IMR-90 (cell line): ENCODE measurements around the gene ZNF613. TPM values are rescaled to one million over a fixed set of nuclear protein-coding genes. Genes with fewer than 3 reads are reported as not detected.

ENCODE experiments used
- ATAC-seq: fragments of 200-7000 bp; cut with Tn5 transposase; 2 replicates; pipeline ENCODE4 v1.9.1; 2020; ENCODE audit warnings: low read depth, mild to moderate bottlenecking, moderate library complexity
- Bru-seq: library from RNA; stranded (reverse); fragments of 400-500 nt; gene quantifications from one replicate; lab custom pipeline; 2021; lab: Mats Ljungman, UMichigan
- BruChase-seq, 2 experiments: library from RNA; stranded (reverse); fragments of 400-500 nt; gene quantifications; one replicate each; lab custom pipeline; 2021; lab: Mats Ljungman, UMichigan
- BruUV-seq: library from RNA; stranded (reverse); fragments of 400-500 nt; replicated peaks from 2 replicates; lab custom pipeline; 2021; lab: Mats Ljungman, UMichigan
- CTCF ChIA-PET: fragments of 300-600 bp; formaldehyde crosslinking; extraction: SDS; loops from one replicate; lab custom pipeline; 2021; ENCODE audit warnings: antibody characterized with exemption; lab: Yijun Ruan, JAX
- POLR2A ChIA-PET: fragments of 300-600 bp; sonication (Branson Sonifier 250); formaldehyde crosslinking; loops from one replicate; lab custom pipeline; 2022; ENCODE audit warnings: antibody characterized with exemption; ENCODE audit not compliant: unreplicated experiment; lab: Charles Lee
- DNase-seq: peaks from one replicate; pipeline ENCODE4 v3.0.0; 2013
- H2AFZ ChIP-seq: replicated peaks from 2 replicates; pipeline ENCODE3; 2013; ENCODE audit warnings: low read length, mild to moderate bottlenecking; ENCODE audit not compliant: poor library complexity
- H2AK5ac ChIP-seq: 2 replicates; pipeline ENCODE4 v1.6.1; 2013; ENCODE audit warnings: low read depth, low read length, inconsistent platforms
- H2AK9ac ChIP-seq: replicated peaks from 2 replicates; pipeline ENCODE3; 2013; ENCODE audit warnings: mild to moderate bottlenecking, low read depth, low read length, moderate library complexity; ENCODE audit not compliant: poor library complexity
- H2BK120ac ChIP-seq: 2 replicates; pipeline ENCODE4 v1.6.1; 2013; ENCODE audit warnings: low read depth, low read length, inconsistent platforms
- H2BK15ac ChIP-seq: 3 replicates; pipeline ENCODE4 v1.6.1; 2013; ENCODE audit warnings: low read depth, low read length, inconsistent platforms
- H2BK20ac ChIP-seq: 2 replicates; pipeline ENCODE4 v1.6.1; 2013; ENCODE audit warnings: low read depth, mild to moderate bottlenecking, inconsistent platforms, low read length, moderate library complexity
- H2BK5ac ChIP-seq: 2 replicates; pipeline ENCODE4 v1.6.1; 2013; ENCODE audit warnings: mild to moderate bottlenecking, low read depth, low read length, inconsistent platforms; ENCODE audit not compliant: poor library complexity, severe bottlenecking
- H3K14ac ChIP-seq: replicated peaks from 2 replicates; pipeline ENCODE4 v1.6.1; 2013; ENCODE audit warnings: low read depth, low read length, inconsistent platforms
- H3K18ac ChIP-seq: 2 replicates; pipeline ENCODE4 v1.6.1; 2013; ENCODE audit warnings: low read depth, low read length, control low read depth
- H3K23ac ChIP-seq: 2 replicates; pipeline ENCODE4 v1.6.1; 2013; ENCODE audit warnings: low read depth, low read length, inconsistent platforms
- H3K27ac ChIP-seq: 2 replicates; pipeline ENCODE4 v1.5.1; 2013; ENCODE audit warnings: mild to moderate bottlenecking, control low read depth, low read length; ENCODE audit not compliant: insufficient read depth
- H3K27me3 ChIP-seq: 2 replicates; pipeline ENCODE4 v1.6.1; 2013; ENCODE audit warnings: low read length; ENCODE audit not compliant: control insufficient read depth, insufficient read depth
- H3K36me3 ChIP-seq: 2 replicates; pipeline ENCODE4 v1.6.1; 2013; ENCODE audit warnings: low read length, mixed read lengths; ENCODE audit not compliant: control insufficient read depth, insufficient read depth
- H3K4ac ChIP-seq: 2 replicates; pipeline ENCODE4 v1.6.1; 2013; ENCODE audit warnings: low read depth, low read length, inconsistent platforms
- H3K4me1 ChIP-seq: 2 replicates; pipeline ENCODE4 v1.6.1; 2013; ENCODE audit warnings: low read length, mixed read lengths; ENCODE audit not compliant: control insufficient read depth, insufficient read depth
- H3K4me2 ChIP-seq: 2 replicates; pipeline ENCODE4 v1.6.1; 2013; ENCODE audit warnings: low read depth, mild to moderate bottlenecking, control low read depth, low read length, moderate library complexity
- H3K4me3 ChIP-seq: 2 replicates; pipeline ENCODE4 v1.5.1; 2013; ENCODE audit warnings: low read depth, mild to moderate bottlenecking, control low read depth, low read length, moderate library complexity; ENCODE audit not compliant: insufficient read depth
- H3K56ac ChIP-seq: 2 replicates; pipeline ENCODE4 v1.6.1; 2013; ENCODE audit warnings: low read length, inconsistent platforms; ENCODE audit not compliant: insufficient read depth; ENCODE audit errors: extremely low read depth
- H3K79me1 ChIP-seq, 2 experiments: 2 replicates each; pipeline ENCODE4 v1.6.1; 2013; ENCODE audit warnings: low read length in 2 of 2, inconsistent platforms in 1 of 2, low read depth in 1 of 2
- H3K9ac ChIP-seq: 2 replicates; pipeline ENCODE4 v1.6.1; 2013; ENCODE audit warnings: low read depth, low read length, control low read depth
- H3K9me1 ChIP-seq: 2 replicates; pipeline ENCODE4 v1.6.1; 2013; ENCODE audit warnings: low read length, inconsistent platforms; ENCODE audit not compliant: insufficient read depth
- H3K9me3 ChIP-seq: 2 replicates; pipeline ENCODE4 v1.6.1; 2013; ENCODE audit warnings: low read length; ENCODE audit not compliant: control insufficient read depth, insufficient read depth
- H4K20me1 ChIP-seq: 2 replicates; pipeline ENCODE4 v1.6.1; 2013; ENCODE audit warnings: low read length, inconsistent platforms; ENCODE audit not compliant: insufficient read depth
- H4K5ac ChIP-seq: 2 replicates; pipeline ENCODE4 v1.6.1; 2013; ENCODE audit warnings: mild to moderate bottlenecking, low read depth, low read length, control low read depth
- H4K8ac ChIP-seq, 2 experiments: 2 replicates each; pipeline ENCODE4 v1.6.1; 2013; ENCODE audit warnings: low read depth in 2 of 2, low read length in 2 of 2, control low read depth in 1 of 2, inconsistent platforms in 1 of 2
- H4K91ac ChIP-seq: 2 replicates; pipeline ENCODE4 v1.6.1; 2013; ENCODE audit warnings: low read depth, low read length, inconsistent platforms; ENCODE audit not compliant: insufficient read depth
- CHD1 ChIP-seq: IDR thresholded peaks from 2 replicates; pipeline ENCODE4 v1.6.1; 2012; ENCODE audit warnings: low read depth, low read length, improper control_type of control experiment
- WGBS, 2 experiments: methylation state at CpG; one replicate each; pipeline versions ENCODE4 v1.1.5 to v1.1.7; 2013; ENCODE audit warnings: missing lambda C conversion rate in 2 of 2; ENCODE audit not compliant: insufficient read length in 1 of 2; ENCODE audit errors: extremely low coverage in 2 of 2; 5-methylcytosine and 5-hydroxymethylcytosine counted together
- dilution Hi-C: fragments of 300-500 bp; cut with HindIII; formaldehyde crosslinking; loops from one replicate; pipeline ENCODE4 v1.14.3; 2018; ENCODE audit warnings: low sequenced_read_pairs; ENCODE audit not compliant: unreplicated experiment
- in situ Hi-C: fragments of 300-500 bp; cut with MboI; formaldehyde crosslinking; loops from 3 replicates; pipeline ENCODE4 v1.14.3; 2019; ENCODE audit warnings: low sequenced_read_pairs, inconsistent platforms, mixed read lengths
- intact Hi-C: fragments of 100-400 bp; cut with micrococcal nuclease; formaldehyde crosslinking; loops from 2 replicates; pipeline ENCODE4 v1.10.0; 2022
- long read RNA-seq: library from polyadenylated mRNA; unstranded; transcript quantifications from one replicate; pipeline ENCODE4 v2.0.0, GENCODE V29; 2021; ENCODE audit not compliant: unreplicated experiment
- polyA plus RNA-seq, 3 experiments: library from polyadenylated mRNA; depleted of rRNA; stranded (reverse); fragments of >200 nt; gene quantifications; 2 replicates each; pipeline ENCODE4 v1.2.3, GENCODE V29; 2012; ENCODE audit warnings: low replicate concordance in 1 of 3
- total RNA-seq: library from RNA; depleted of rRNA; stranded (reverse); fragments of >200 nt; gene quantifications from 2 replicates; pipeline ENCODE4 v1.2.3, GENCODE V29; 2012; rRNA removed
- TF ChIP-seq, protein P1 (sequence below): conservative IDR thresholded peaks from 2 replicates; pipeline ENCODE4 v1.5.1; 2012; ENCODE audit warnings: mild to moderate bottlenecking, low read depth, low read length, improper control_type of control experiment

Gene ZNF613
- total RNA-seq (7.8 and 10.4 TPM in 2 replicates), polyA plus RNA-seq (2012; rRNA removed) (2.3 and 3.3 TPM in 2 replicates), Bru-seq, nascent RNA (percentile 52 among the genes with signal in this experiment), BruChase-seq, experiment 1, labeled RNA remaining after a 6-hour chase (percentile 58 among the genes with signal in this experiment), BruChase-seq, experiment 2, labeled RNA remaining after a 2-hour chase (percentile 51 among the genes with signal in this experiment)
- polyA plus RNA-seq (2012; cell fraction: cytosol; rRNA removed): 0.73 and 0.78 TPM in 2 replicates
- 0.60 and 3.6 TPM in 2 replicates for polyA plus RNA-seq (2012; cell fraction: nucleus; rRNA removed; ENCODE audit: low replicate concordance)
- long read RNA-seq, partial matches to known transcripts: 0 of 7 reads
- long read RNA-seq, other reads (novel, unspliced or antisense): 4 of 7 reads

GRCh38 chr19:51926784-51927741 lies at the start of gene ZNF613:
Gene ZNF613 (plus strand): TSS chr19:51927472. CDS start chr19:51936221, 8,749 bp downstream.
- Histone ChIP-seq H3K56ac (peak within 1 kb of the TSS; percentile 89), H3K9me1 (no peaks in the 10 kb centered on the region), H2AFZ (peak within 1 kb of the TSS; percentile 94), H3K4me1 (no peaks in the 10 kb centered on the region), H3K27me3 (no peaks in the 10 kb centered on the region), H2BK15ac (0 out of 3 replicates have a peak within 1 kb of the TSS, but pooled peaks have one; percentile 49), H2BK120ac (peak within 1 kb of the TSS; percentile 90), H3K18ac (peak within 1 kb of the TSS; percentile 85), H4K91ac (peak within 1 kb of the TSS; percentile 93), H3K79me1 (peaks cover 10 to 14% of the 10 kb centered on the region in 2 experiments), H2BK20ac (peak within 1 kb of the TSS; percentile 65; the same call in 1 of the 2 replicates), H2AK9ac (peak within 1 kb of the TSS; percentile 56), H3K36me3 (peaks cover 5% of the 10 kb centered on the region), H4K5ac (peak within 1 kb of the TSS; percentile 92), H3K4me2 (peak within 1 kb of the TSS; percentile 85), H3K9me3 (peaks cover 12% of the 10 kb centered on the region), H3K23ac (peak within 1 kb of the TSS; percentile 88), H4K20me1 (no peaks in the 10 kb centered on the region), H3K14ac (peak within 1 kb of the TSS; percentile 90), H3K27ac (peak within 1 kb of the TSS; percentile 83), H4K8ac (peak within 1 kb of the TSS; percentile 50 to 98), H3K4ac (peak within 1 kb of the TSS; percentile 89), H3K4me3 (peak within 1 kb of the TSS; percentile 76), H2BK5ac (peak within 1 kb of the TSS; percentile 83), H2AK5ac (no peak within 1 kb of the TSS), H3K9ac (peak within 1 kb of the TSS; percentile 88)
- no TSS peak for BruUV-seq
- 2% methylated on average over 18 of the region's 52 CpGs; no CpG with 5 or more reads in 1 of the 2 experiments for WGBS, 2 experiments
- intact Hi-C loops: loop anchor here (10.0 kb wide), 1 partner anchor 308 kb away; no protein-coding TSS in a partner anchor
- dilution Hi-C loops: no loop called here
- CTCF ChIA-PET: no interaction called here
- POLR2A ChIA-PET: no interaction called here
- ATAC-seq (peak; percentile 96), DNase-seq (peak; percentile 94)
- in situ Hi-C loops: no loop called here
- no peak for TF ChIP-seq CHD1
- TF ChIP-seq, protein P1, sequence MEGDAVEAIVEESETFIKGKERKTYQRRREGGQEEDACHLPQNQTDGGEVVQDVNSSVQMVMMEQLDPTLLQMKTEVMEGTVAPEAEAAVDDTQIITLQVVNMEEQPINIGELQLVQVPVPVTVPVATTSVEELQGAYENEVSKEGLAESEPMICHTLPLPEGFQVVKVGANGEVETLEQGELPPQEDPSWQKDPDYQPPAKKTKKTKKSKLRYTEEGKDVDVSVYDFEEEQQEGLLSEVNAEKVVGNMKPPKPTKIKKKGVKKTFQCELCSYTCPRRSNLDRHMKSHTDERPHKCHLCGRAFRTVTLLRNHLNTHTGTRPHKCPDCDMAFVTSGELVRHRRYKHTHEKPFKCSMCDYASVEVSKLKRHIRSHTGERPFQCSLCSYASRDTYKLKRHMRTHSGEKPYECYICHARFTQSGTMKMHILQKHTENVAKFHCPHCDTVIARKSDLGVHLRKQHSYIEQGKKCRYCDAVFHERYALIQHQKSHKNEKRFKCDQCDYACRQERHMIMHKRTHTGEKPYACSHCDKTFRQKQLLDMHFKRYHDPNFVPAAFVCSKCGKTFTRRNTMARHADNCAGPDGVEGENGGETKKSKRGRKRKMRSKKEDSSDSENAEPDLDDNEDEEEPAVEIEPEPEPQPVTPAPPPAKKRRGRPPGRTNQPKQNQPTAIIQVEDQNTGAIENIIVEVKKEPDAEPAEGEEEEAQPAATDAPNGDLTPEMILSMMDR: 0 out of 2 replicates have a peak, but pooled peaks have one; percentile 3
